Choroid plexus epithelial cell (primary cell): ENCODE measurements around the gene TST.

Experiments
- DNase-seq: peaks from one replicate; pipeline ENCODE4 v3.0.0-alpha.2; 2010; ENCODE audit warnings: low read depth
- H3K4me3 ChIP-seq: 2 replicates; pipeline ENCODE4 v1.5.1; 2011; ENCODE audit warnings: low read depth, mild to moderate bottlenecking, control low read depth, low read length, moderate library complexity
- TF ChIP-seq, protein P1 (sequence below): conservative IDR thresholded peaks from 2 replicates; pipeline ENCODE4 v1.5.1; 2011; ENCODE audit warnings: low read depth, mild to moderate bottlenecking, control low read depth, inconsistent platforms, low read length, moderate library complexity

The TST gene

DNA sequence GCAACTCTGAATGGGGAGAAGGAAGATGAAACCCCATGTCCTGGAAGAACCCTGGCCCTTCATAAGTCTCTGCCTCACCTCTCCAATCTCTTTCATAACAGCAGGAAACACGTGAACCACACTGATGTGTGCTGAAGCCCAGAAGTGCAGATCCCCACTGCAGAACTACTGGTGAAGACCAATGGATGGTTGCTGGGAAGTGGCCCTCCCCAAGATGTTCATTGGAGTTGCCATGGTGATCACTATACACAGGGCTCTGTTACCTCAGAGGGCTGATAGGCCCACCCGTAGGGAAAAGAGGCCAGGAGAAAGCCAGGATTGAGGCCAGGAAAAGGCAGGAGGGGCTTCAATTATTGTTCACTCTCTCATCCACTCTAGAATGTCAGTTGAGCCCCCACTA, 11.6 kb downstream of the TST start:
- H3K4me3 ChIP-seq = no peak overlapping the region
- peak; percentile 22 for DNase-seq
- TF ChIP-seq, protein P1, sequence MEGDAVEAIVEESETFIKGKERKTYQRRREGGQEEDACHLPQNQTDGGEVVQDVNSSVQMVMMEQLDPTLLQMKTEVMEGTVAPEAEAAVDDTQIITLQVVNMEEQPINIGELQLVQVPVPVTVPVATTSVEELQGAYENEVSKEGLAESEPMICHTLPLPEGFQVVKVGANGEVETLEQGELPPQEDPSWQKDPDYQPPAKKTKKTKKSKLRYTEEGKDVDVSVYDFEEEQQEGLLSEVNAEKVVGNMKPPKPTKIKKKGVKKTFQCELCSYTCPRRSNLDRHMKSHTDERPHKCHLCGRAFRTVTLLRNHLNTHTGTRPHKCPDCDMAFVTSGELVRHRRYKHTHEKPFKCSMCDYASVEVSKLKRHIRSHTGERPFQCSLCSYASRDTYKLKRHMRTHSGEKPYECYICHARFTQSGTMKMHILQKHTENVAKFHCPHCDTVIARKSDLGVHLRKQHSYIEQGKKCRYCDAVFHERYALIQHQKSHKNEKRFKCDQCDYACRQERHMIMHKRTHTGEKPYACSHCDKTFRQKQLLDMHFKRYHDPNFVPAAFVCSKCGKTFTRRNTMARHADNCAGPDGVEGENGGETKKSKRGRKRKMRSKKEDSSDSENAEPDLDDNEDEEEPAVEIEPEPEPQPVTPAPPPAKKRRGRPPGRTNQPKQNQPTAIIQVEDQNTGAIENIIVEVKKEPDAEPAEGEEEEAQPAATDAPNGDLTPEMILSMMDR = no peak

DNA sequence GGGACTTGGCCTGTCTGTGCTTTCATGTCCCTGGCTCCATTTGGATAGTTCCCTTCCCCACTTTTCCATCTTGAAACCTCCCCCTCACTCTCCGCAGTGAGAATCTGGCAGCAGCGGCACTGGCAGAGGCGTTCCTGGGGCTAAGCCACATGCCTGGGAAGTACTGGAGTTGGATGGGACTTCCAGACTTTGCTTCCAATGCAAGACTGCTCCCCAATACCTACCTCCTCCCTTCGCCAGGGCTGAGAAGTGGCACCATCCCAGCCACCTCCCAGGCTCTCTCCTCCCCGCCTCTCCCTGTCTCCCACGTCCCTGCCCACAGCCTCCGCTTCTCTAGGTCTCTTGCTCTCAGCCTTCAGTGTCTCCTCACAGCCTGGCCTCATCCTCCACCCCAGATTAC, 16.6 kb downstream of the TST start:
- TF ChIP-seq, protein P1 = no peak
- H3K4me3 ChIP-seq = no peak overlapping the region
- DNase-seq = no peak

DNA sequence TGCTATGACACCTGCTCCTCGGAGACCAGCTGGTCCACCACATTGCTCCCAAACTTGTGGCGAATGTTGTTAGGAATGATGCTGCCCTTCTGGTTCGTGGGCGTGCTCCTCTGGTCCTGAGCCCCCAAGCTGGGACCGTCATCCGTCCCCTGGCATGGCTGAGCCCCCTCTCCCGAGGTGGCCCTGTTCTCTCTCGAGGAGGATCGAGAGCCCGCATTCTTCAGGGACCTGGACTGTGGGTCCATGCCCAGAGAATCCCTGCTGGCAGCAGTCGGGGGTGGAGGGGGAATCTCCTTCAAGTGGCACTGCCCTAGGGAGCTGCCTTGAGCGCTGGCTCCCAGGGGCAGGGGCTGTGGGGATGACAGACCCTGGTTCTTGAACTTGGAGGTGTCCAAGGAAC, 17.4 kb downstream of the TST start:
- H3K4me3 ChIP-seq = no peak overlapping the region
- no peak for DNase-seq
- TF ChIP-seq, protein P1 = no peak

DNA sequence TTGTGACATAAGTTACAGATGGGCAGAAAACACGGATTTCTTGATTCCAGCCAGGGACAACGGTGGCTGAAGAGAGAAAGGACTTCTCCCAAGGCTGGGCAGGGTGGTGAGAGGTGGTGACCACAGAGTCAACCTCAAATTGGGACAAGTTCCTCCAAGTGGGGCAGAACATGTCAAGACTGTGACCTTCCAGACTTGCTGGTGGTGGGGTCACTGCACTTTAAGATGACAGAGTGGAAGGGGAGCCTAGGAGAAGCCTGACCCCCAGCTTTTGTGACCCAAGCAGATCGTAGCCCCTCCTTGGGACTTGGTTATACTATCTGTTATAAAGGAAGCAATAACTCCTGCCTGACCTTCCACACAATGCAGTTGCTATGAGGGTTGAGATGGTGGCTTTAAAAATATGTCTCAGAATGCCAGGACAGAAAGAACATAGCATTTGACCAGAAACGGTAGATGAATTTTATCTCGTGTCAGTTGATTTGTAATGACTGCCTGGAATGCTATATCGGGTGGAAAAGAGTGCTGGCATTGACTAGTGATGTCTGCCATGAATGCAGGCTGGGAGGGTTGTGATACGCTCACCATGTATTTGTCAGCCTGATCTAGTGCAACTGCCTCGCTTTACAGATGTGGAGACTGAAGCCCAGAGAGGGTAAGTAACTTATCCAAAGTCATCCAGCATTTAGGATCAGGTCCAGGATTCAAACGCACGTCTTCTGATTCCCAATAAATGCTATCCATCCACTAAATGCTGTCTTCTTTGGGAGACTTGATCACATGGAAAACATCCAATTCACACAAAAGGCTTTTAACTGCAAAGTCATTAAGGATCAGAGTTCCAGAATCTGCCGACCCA, 18.3 kb downstream of the TST start:
- H3K4me3 ChIP-seq = no peak overlapping the region
- TF ChIP-seq, protein P1 = no peak
- no peak for DNase-seq

DNA sequence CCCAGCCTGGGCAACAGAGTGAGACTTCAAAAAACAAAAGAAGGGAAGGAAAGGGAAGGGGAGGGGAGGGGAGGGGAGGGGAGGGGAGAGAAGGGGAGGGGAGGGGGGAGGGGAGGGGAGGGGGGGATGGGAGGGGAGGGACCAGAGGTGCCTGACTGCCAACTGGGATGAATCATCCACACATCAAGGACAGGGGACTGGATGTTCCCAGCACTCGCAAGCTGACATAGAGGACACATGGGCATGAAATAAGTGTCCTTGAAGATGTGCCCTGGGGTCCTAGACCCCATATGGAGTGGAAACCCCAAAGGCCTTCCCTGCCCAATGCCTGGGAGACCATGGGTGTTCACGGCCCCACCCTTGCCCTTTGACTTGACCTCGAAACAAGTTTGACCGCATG, 19.8 kb downstream of the TST start:
- no peak for DNase-seq
- H3K4me3 ChIP-seq = no peak overlapping the region
- TF ChIP-seq, protein P1 = no peak

DNA sequence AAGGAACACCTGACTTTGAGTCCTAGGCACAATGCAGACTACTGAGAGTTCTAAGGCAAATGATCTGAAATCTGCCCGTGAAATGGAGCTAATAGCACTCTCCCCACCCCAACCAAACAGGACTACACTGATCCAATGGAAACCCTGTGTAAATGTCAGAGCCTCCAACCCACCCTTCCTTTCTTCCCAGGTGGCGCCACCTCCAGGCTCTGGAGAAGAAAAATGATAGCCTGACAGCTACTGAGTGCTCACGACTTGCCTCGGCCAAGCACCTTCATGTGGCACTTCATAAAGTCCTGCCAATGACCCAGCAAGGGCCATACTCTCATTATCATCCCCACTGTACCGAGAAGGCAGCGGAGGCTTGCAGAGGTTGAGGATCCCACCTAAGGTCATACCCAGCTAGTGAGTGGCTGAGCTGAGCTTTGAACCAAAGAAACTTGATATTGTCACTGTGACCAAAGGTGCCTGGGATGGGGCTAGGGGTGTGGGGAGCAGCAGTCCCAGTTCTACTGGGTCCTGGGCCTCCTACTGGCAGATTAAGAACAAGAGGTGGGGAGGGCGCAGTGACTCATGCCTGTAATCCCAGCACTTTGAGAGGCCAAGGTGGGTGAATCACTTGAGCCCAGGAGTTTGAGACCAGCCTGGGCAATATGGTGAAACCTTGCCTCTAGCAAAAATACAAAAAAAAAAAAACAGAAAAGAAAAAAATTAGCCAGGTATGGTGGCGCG, 20.5 kb downstream of the TST start:
- TF ChIP-seq, protein P1 = peak; percentile 24
- no peak overlapping the region for H3K4me3 ChIP-seq
- peak; percentile 33 for DNase-seq
